Right atrium auricular region (tissue), 2 donors: ENCODE measurements around the gene DUOXA1. TPM values are rescaled to one million over a fixed set of nuclear protein-coding genes. Genes with fewer than 3 reads are reported as not detected.
"Not testable (repeated sequence)": the region's sequence is repeated elsewhere in the genome, so short reads cannot be mapped to it uniquely, and the experiment has no call there.

ENCODE experiments used
- DNase-seq: peaks from one replicate; pipeline ENCODE4 v3.0.0-alpha.2; 2019; ENCODE audit warnings: low spot score
- H3K27ac ChIP-seq, 2 donors: fragments of 200-600 bp; sonication (generic); 1 replicate in 1 of 2; 2 replicates in 1 of 2; pipeline ENCODE4 v1.5.1; 2016 to 2019
- H3K27me3 ChIP-seq, 2 donors: fragments of 200-600 bp; sonication (generic); one replicate each; pipeline versions ENCODE4 v1.5.1 to v1.6.0; 2017 to 2019
- H3K36me3 ChIP-seq: fragments of 200-600 bp; sonication (generic); one replicate; pipeline ENCODE4 v1.5.1; 2016
- H3K4me1 ChIP-seq, 2 donors: fragments of 200-600 bp; sonication (generic); one replicate each; pipeline versions ENCODE4 v1.5.1 to v1.6.0; 2017 to 2019
- H3K4me3 ChIP-seq, 2 donors: fragments of 200-600 bp; sonication (generic); 1 replicate in 1 of 2; 2 replicates in 1 of 2; pipeline ENCODE4 v1.5.1; 2017 to 2019; ENCODE audit warnings: mild to moderate bottlenecking in 1 of 2, moderate library complexity in 1 of 2
- H3K9me3 ChIP-seq, 2 donors: fragments of 200-600 bp; sonication (generic); one replicate each; pipeline ENCODE4 v1.5.1; 2019
- total RNA-seq, 2 donors: library from RNA; depleted of rRNA; stranded (reverse); fragments of >200 nt; gene quantifications; one replicate each; pipeline ENCODE4 v1.1.0, GENCODE V29; 2016

DUOXA1 gene
- total RNA-seq, 2 donors from 2014 or later = 0.41 to 2.7 TPM

DNA sequence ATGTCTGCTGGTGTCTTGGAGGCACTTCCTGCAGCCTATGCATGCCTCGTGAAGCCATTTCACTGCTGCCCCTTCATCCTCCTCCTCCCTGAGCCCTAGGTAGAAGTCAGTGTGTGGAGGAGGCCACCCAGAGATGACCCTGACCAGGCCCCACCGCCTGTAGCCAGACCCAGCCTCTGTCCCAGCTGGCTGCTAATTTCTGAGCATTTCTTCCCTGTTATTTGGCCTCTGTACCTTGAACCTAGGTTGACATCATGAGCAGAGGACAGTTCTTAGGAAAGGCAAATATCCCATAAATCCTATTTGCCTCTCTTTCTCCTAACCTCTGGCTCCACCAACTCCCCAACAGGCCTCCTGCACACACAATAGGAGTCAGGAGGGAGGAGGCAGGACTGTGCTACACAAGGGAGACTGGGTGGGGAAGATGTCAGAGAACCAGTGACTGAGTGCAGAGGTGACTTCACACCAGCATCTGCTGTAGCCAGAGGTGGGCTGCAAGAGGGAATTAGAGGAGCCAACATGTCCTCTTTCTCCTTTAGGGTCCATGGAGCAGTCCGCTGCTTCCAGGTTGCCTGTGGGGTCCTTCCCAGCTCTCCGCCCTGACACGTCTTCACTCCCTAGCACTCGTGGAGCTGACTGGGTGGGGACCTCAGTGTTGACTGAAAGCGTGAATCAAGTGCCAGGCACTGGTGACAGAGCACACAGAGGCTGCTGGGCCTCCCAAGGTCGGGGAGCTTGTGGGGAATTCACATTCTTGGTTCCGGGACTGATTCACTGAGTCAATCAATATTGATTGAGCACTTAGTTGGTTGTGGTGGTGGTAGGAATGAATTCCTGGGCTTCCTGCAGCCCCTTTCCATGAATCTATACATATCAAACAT is 54.0 kb downstream of the DUOXA1 start:
- not testable (repeated sequence) for H3K9me3 ChIP-seq, H3K36me3 ChIP-seq, DNase-seq, H3K27me3 ChIP-seq, H3K4me3 ChIP-seq, H3K27ac ChIP-seq
- peaks cover 0 to 26% of the 10 kb centered on the region in 2 donors for H3K4me1 ChIP-seq

- H3K4me3 ChIP-seq, H3K9me3 ChIP-seq, DNase-seq, H3K4me1 ChIP-seq, H3K27me3 ChIP-seq, H3K27ac ChIP-seq, H3K36me3 ChIP-seq: not testable (repeated sequence)
Observed at GRCh38 chr15:45073602-45074001, 56.1 kb downstream of the DUOXA1 start.

- H3K27me3 ChIP-seq = not testable (repeated sequence)
Observed at GRCh38 chr15:45069942-45070360, 59.7 kb downstream of the DUOXA1 start.

More at GRCh38 chr15:45069942-45070360, 59.7 kb downstream of the DUOXA1 start:
- H3K9me3 ChIP-seq, H3K36me3 ChIP-seq, H3K4me1 ChIP-seq, DNase-seq, H3K4me3 ChIP-seq, H3K27ac ChIP-seq: not testable (repeated sequence)

Other genes starting within 250 kb of the DUOXA1 start
- not detected for gene TERB2, start 173.2 kb downstream of the DUOXA1 start, total RNA-seq
- 1 to 10 TPM; 5.7 to 9.0 TPM for gene SORD, start 106.7 kb downstream of the DUOXA1 start, total RNA-seq
- gene DUOX2, start 15.7 kb downstream of the DUOXA1 start, total RNA-seq = under 1 TPM; 0.08 to 0.11 TPM
- not detected for gene DUOXA2, start 15.6 kb downstream of the DUOXA1 start, total RNA-seq
- gene DUOX1, start 115 bp upstream of the DUOXA1 start, total RNA-seq = 1 to 10 TPM; 1.1 to 3.6 TPM
- gene SHF, start 58.1 kb upstream of the DUOXA1 start, total RNA-seq = 10 to 100 TPM in 1 of 2 donors, 1 to 10 TPM in 1; 4.7 to 12.0 TPM
- gene SLC28A2, start 122.4 kb upstream of the DUOXA1 start, total RNA-seq = not detected
- 10 to 100 TPM; 36.0 to 38.2 TPM for gene GATM, start 248.7 kb upstream of the DUOXA1 start, total RNA-seq